H54 (cell line): ENCODE data around the gene ARHGEF11.

Source experiments
- DNase-seq: peaks from one replicate; pipeline ENCODE4 v3.0.0; 2011; ENCODE audit warnings: low spot score, mixed read lengths; ENCODE audit not compliant: insufficient read length
- FAIRE-seq: peaks from 3 replicates; lab custom pipeline; 2011; peaks lifted over from hg19 to GRCh38; lab: Jason Lieb, UNC
- POLR2A ChIP-seq: IDR thresholded peaks from 2 replicates; pipeline ENCODE4 v1.6.1; 2011; ENCODE audit warnings: low read depth, mild to moderate bottlenecking, low read length

The ARHGEF11 gene

GRCh38 chr1:156921053-156921529, 124.5 kb downstream of the ARHGEF11 start:
- FAIRE-seq (no peak), DNase-seq (no peak)
- no peak for TF ChIP-seq POLR2A

GRCh38 chr1:156920233-156921052, 125.1 kb downstream of the ARHGEF11 start, which contains the start of gene LRRC71:
TSS of gene LRRC71 (plus strand) at chr1:156920632. CDS start at chr1:156920804, 172 bp downstream.
- DNase-seq, result peak; percentile 85
- no peak for FAIRE-seq

GRCh38 chr1:156914440-156914856, 131.1 kb downstream of the ARHGEF11 start:
- FAIRE-seq (no peak), DNase-seq (no peak)
- no peak for TF ChIP-seq POLR2A

More at GRCh38 chr1:156920233-156921052, 125.1 kb downstream of the ARHGEF11 start, which contains the start of gene LRRC71:
- TF ChIP-seq POLR2A, result no peak

- TF ChIP-seq POLR2A, result no peak
- FAIRE-seq, result no peak
- DNase-seq, result no peak
Measured at GRCh38 chr1:156913809-156914387, 131.6 kb downstream of the ARHGEF11 start.

- TF ChIP-seq POLR2A, result no peak
- FAIRE-seq (no peak), DNase-seq (no peak)
Measured at GRCh38 chr1:156912861-156913808, 132.4 kb downstream of the ARHGEF11 start.

GRCh38 chr1:156912310-156912709, 133.2 kb downstream of the ARHGEF11 start:
- FAIRE-seq (no peak), DNase-seq (no peak)
- TF ChIP-seq POLR2A, result no peak

- TF ChIP-seq POLR2A, result no peak
- DNase-seq, result no peak
- no peak for FAIRE-seq
Measured at GRCh38 chr1:156911577-156912298, 133.8 kb downstream of the ARHGEF11 start.

- TF ChIP-seq POLR2A, result no peak
- DNase-seq (peak; percentile 59), FAIRE-seq (no peak)
Measured at GRCh38 chr1:156910309-156910782, 135.2 kb downstream of the ARHGEF11 start.

- no peak for FAIRE-seq
- no peak for TF ChIP-seq POLR2A
- DNase-seq, result no peak
Measured at GRCh38 chr1:156909671-156910070, 135.9 kb downstream of the ARHGEF11 start.

- FAIRE-seq, result no peak
Measured at GRCh38 chr1:156908955-156909354, 136.6 kb downstream of the ARHGEF11 start.

GRCh38 chr1:156908541-156908940, 137.0 kb downstream of the ARHGEF11 start:
- no peak for TF ChIP-seq POLR2A
- FAIRE-seq (no peak), DNase-seq (no peak)

More at GRCh38 chr1:156908955-156909354, 136.6 kb downstream of the ARHGEF11 start:
- DNase-seq, result no peak
- no peak for TF ChIP-seq POLR2A

GRCh38 chr1:156906206-156906906, 139.2 kb downstream of the ARHGEF11 start:
- TF ChIP-seq POLR2A, result no peak
- DNase-seq (no peak), FAIRE-seq (no peak)
